DMS153 (cell line): Measurements from ENCODE around the gene CRPPA.
A peak's percentile ranks its signal among the peaks of the same experiment; 100 is the strongest.

ENCODE experiments used
- DNase-seq: peaks from one replicate; lab custom pipeline; 2025; lab: John Stamatoyannopoulos, UW

The CRPPA gene

DNA sequence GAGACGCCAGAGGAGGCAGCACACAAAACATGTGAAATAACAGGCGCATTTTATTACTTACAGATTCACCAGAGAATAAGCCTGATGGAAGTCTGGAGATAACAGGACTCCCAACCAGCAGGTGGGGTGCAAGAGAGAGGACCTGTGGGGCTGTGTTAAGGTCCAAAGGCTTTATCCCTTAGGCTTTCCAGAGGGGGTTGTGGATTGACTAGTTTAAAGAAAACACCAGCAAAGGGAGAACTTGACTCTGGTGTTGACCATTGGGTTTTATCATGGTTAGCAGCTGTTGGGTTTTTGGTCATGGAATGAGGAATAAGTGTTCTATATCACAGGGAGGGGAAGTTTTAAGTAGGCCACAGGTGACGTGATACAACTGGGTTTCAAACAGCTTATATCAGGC lies 1.6 kb upstream of the CRPPA start:
- DNase-seq, result no peak

DNA sequence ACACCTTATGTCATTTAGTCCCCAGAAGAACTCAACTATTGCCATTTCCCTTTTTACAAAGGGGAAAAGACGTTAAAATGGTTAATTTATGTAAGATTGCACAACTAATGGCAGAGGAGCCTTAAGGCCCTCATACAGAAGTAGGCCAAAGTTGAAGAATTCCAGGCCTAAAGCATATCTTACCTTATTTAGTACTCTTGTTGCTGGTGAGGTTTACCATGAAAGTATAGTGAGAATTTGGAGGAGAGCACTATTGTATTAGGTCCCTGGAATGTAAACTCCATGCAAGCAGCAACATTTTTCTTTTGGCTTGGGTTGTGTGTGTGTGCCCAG lies 731 bp upstream of the CRPPA start:
- DNase-seq, result no peak

DNA sequence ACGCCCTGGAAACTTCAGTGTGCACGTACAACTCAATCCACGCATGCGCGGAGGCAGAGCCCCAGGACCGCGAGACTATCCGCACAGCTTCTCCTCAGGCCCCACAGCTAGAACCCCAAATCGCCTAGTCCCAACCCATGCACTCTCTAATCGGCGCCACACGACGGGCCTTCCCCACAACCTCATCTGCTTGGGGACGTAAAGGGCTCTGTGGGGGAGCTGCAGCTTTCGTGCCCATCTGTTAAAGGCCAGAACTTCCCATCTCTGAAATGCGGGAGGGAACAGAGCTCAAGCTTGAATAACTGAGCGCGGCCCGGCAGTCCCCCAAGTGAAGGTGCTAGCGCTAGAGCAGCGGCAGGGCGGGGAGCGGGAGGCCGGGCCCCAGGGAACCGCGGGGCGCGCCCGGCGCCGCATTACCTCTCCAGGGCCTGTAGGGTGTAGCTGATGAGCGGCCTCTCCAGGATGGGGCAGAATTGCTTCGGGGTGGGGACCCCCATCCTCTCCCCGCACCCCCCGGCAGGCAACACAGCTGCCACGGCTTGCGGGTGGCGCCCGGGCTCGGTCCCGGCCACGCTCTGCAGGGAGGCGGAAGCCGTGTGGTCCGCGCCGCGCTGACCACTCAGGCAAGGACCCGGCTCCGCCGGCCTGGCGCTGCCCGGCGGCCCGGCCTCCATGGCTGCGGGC lies 547 bp downstream of the CRPPA start:
- DNase-seq, result peak; percentile 88

DNA sequence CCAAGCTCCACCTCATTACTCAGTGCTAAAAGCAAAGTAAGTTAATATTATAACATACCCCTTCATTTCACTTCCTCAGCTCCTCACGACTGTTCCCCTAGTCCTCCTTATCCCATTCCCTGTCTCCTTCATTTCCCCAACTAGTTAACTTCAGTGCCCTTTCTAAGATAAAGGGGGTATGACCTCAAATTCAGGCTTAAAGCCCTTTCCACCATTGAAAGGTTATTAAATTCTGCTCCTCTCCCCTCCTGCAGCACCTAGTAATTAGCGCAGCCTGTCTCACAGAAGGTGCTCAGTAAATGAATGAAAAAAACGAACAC lies 1.0 kb downstream of the CRPPA start:
- DNase-seq, result no peak

DNA sequence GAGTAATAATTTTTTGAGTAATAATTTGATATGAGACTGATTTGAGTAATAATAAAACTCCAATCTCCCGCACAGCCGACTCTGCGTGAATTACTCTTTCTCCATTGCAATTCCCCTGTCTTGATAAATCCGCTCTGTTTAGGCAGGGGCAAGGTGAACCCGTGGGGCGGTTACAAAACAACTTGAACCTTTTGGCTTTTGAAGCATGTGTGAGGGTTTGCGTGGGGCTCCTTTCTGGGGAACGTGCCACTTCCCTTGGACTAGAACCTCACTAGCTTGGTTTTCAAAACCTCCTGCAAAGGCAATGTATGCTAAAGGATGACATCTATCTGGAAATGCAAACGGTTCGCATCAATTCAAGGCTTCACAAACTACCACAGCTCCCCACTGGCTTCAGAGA lies 1.5 kb downstream of the CRPPA start:
- no peak for DNase-seq

DNA sequence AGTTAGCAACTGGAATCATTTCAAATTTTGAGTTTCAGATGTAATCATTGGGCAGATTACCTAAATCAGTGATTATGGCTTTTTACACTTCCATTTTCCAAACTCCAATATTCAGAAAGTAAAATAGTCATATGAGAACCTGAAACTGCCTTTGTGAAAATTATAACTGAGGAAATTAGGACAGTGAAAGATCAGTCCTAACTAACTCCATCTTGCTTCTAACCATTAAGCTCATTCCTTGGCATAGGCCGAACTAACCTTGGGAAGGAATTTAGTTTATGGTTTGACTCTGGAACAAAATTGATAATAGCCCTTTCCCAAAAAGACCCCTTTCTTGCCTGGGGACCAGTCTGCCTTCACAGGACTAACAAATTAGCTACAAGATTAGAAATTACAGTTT lies 2.2 kb downstream of the CRPPA start:
- no peak for DNase-seq

DNA sequence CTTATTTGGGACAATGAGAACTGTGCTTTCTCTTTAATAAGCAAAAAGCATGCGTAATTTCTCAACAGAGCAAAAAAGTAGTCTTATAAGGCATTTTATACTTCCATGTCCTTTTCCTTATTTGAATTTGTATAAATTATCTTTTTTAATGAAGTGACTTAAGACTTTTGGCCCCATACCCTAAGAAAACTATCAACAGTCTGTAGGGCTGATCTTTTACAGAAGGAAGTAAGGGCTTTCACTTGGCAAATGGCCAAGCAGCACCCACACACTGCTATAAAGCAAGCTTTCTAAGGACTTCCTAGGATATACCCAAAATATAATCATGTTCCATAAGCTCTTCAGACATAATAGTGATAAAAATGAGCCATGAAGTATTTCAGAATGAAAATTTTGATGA lies 3.4 kb downstream of the CRPPA start:
- no peak for DNase-seq

DNA sequence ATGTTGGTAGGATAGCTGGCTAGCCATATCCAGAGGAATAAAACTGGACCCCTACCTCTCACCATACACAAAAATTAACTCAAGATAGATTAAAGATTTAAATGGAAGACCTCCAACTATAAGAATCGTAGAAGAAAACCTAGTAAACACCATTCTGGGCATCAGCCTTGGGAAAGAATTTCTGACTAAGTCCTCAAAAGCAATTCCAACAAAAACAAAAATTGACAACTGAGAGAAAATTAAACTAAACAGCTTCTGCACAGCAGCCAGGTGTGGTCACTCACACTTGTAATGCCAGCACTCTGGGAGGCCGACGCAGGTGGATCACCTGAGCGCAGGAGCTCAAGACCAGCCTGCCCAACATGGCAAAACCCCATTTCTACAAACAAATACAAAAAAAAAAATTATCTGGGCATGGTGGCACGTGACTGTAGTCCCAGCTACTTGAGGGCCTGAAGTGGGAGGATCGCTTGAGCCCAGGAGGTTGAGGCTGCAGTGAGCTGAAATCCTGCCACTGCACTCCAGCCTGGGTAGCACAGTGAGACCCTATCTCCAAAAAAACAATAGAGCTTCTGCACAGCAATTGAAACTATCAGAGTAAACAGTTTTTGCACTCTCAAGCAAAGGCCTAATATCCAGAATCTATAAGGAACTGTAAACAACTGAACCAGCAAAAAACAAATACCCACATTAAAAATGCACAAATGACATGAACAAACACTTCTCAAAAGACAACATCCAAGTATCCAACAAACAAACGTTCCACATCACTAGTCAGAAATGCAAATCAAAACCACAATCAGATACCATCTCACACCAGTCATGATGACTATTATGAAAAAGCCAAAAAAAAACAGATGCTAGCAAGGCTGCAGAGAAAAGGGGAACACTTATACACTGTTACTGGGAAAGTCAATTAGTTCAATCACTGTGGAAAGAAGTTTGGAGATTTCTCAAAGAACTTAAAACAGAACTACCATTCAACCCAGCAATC lies 4.8 kb downstream of the CRPPA start:
- DNase-seq, result no peak

DNA sequence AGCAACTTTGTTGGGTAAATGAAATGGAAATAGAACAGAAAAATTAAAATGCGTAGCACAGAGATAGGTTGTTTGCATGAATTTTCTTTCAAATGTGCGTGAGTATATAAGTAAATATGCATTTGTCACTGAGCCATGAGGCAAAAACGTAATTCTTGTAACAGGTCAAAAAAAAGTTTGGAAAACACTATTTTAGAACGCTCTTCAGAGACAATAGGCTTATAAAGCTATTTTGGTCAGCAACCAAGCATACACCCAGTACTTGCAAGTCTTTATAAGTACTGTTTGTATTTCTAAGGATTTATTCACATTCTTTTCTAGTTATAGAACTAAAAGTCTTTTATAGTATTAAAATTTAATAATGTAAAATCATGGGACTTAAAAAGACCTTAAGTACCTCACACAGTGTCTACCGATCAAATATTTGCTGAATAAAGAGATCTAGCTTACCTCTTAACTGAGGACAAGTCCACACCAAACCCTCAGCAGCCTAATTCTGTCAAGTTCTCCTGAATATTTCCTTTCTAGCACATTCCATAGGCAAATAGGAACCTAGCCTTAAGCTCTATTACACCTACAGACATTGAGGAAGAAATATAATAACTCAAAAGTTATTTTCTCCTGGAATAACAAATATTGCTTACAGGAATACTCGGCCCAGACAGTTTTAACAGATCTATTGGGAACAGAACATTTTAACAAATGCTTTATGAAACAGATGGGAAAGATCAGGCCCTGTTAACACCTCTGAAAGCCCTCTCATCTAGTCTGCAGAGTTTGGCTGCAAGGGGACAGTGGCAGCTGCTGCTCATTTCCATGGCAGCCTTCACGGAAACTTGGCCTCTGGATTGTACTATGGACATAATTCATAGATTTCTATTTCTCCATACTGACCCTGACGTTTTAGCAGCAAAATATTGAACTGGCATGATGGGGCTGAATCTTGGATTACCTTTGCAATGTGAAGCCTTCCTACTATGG lies 8.8 kb downstream of the CRPPA start:
- no peak for DNase-seq

DNA sequence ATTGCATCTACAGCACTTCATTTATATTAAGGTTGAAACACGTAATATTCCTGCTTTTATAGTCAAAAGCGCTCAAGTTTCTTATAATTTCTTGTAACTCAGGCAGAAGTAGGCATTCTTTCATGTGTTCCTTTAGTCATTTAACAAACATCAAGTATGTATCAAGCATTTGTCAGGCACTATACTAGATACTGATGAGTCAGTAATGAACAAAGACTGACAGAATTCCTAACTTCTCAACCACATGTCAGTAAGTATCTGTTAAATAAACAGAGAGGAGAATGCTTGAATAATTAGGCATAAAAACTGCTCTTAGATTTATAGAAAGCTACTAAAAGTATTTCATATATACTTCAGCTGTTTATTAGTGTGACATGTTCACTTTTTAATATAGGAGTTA lies 9.9 kb downstream of the CRPPA start:
- no peak for DNase-seq

DNA sequence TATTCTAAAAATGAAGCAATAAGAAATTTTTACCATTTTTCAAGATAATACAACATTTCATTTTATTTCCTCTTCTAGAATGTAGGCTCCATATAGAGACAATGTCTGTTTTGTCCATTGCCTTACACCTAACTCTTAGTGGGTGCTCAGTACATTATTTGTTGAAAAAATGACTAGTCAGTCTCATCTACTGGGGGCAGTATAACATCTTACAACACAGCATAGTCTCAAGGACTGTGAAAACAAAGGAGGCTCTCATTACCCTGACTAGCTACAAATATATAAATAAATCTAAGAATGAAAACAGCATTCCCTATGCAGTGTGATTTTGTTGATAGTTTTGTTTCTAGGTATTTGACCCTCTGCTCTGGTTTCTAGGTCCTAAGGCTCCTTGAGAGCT lies 11.6 kb downstream of the CRPPA start:
- no peak for DNase-seq

DNA sequence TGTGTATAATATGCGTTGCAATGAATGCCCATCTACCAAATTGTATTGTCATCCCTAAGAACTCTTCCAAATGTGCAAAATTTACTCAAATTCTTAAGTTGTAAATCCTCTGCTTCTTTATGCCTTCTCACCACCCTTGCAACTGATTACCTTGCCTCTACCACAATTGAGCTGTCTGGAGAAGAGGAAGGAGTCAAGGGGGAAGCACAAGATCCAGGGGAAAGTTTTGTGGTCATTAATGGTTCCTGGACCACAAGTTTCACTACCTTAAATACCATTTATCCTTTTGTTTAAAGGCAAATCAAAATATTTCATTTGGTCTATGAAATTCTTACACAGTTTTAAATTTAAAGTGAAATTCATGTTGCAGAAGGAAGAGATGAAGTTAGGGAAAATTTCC lies 16.7 kb downstream of the CRPPA start:
- no peak for DNase-seq

DNA sequence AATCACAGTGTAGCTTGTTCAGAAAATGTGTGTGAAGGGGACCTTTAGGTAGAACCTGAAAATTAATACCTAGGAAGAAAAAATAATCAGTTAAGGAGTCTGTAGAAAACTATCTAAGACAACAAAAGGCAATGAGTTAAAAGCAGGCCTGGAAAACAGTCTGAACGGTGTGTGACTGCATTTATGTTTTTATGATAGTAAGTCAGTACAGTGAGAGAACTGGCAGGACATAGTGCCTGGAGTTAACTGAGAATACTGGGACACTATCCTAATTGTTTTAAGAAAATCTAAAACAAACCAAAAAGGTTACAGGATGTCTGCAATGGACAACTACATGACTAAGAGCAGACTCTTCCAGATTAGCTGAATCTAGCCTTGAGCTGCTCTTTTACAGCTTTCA lies 17.9 kb downstream of the CRPPA start:
- no peak for DNase-seq

DNA sequence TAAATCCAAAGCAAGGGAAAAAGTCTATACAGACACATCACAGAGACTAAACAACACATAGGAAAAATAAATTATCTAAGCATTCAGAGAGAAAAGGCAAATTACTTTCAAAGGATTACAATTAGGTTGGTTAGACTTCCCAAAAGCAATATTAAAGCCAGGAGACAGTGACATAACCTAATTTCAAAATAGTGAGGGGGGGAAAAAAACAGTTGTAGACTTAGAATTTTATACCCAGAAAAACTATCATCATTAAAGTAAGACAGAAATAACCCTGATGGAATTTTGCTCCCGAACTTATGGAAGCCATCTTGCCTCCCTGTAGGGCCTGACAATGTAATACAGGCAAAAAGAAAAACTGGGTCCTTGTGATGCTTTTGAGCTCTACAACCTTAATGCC lies 18.4 kb downstream of the CRPPA start:
- DNase-seq, result no peak

DNA sequence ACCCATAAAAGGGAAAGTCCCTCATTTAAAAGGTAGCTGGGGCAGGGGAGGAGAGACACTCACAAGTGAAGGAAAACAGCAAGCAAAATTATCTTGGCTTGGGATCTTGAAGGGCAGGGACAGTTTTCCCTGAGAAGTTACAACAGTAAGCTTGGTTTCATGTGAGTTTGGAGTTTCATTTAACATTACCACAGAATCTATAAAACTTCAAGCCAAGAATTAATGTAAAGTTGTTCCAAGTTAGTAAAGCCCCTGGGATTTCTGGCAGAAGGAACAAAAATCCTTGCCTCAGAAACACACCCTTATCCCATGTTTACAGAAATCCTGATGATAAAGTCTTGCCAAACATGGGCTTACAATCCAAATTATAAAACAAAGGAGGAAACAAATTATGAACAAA lies 19.2 kb downstream of the CRPPA start:
- no peak for DNase-seq

DNA sequence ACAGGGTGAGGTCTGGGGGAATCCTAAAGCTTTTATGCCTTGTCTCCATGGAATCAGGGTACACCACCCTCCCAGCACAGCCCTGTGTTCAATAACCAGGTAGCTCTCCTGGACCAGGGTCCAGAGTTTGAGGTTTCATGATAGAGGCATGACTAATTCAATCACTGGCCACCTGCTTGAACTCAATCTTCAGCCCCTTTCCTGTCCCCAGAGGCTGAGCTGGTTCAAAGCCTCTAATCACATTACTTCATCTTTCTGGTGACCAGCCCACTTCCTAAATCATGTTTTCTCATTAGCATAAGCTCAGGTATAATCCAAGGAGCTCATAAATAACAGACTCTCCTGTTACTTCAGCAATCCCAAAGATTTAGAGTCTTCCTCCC lies 20.5 kb downstream of the CRPPA start:
- no peak for DNase-seq

DNA sequence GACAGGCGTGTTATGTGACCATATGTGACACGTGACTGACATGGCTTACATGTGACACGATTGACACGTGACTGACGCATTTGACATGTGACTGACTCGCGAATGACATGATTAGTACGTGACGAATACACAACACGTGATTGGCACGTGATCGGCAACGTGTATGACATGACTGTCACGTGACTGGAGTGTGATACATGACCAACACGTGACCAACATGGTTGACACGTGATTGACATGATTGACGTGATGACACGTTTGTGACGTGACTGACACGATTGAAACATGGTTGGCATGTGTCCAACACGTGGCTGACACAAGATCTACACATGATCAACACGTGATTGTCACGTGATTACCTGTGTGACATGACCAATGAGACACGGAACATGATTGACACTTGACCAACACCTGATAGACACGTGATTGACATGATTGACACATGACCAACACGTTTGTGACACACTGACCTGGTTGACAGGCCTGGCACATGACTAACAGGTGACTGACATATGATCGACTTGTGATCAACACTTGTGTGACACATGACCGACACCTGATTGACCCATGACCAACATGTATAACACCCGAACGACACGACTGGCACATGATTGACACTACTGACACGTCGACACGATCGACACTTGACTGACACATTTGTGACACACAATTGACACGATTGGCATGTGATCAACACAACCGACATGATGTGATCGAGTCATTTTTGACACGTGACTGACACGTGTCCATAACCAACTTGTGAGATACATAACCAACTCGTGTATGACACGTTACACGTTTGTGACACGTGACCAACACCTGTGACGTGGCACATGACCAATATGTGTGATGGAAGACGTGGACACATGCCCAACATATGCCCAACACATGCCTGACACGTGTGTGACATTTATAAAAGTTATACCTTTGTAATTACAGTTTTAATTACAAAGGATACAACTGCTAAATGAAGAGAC lies 21.1 kb downstream of the CRPPA start:
- no peak for DNase-seq

DNA sequence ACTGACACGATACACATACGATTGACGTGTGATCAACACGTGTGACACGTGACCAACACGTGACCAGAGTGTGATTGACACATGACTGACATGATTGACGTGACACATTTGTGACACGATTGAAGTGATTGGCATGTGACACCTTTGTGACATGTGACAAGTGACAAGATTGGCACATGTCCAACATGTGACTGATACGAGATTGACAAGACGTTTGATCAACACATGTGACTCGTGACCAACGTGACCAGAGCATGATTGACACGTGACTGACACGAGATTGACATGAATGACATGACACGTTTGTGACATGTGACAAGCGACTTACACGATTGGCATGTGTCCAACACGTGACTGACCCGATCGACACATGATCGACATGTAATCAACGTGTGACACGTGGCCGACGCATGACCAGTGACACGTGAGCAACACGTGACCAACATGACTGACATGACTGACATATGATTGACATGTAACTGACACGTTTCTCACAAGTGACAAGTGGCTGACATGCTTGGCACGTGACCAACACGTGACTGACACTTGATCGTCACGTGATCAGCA lies 22.0 kb downstream of the CRPPA start:
- DNase-seq, result no peak

DNA sequence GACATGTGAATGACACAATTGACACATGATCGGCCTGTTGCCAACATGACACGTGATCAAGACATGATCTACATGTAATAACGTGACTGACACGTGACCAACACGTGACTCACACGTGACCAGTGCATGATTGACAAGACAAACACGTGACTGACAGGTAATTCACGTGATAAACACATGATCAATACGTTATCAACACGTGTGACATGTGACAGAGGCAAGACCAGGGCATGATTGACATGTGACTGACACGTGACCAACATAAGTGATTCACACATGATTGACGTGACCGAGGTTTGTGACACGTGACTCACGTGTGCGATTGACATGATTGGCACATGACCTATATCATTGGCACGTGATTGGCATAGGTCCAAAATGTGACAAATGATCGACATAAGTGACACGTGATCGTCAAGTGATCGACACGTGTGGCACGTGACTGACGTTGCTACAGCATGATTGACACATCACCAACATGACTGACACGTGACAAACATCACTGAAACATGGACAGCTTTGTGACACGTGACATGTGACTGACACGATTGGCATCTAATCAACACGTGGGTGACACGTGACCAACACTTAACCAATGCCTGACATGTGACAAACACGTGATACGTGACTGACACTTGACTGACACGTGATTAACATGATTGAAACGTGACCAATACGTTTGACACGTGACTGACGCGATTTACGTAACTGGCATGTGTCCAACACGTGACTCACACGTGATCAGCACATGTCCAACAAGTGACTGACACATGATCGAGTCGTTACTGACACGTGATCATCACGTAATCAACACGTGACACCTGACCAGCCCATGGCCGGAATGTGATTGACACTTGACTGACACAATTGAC lies 23.0 kb downstream of the CRPPA start:
- DNase-seq, result no peak

DNA sequence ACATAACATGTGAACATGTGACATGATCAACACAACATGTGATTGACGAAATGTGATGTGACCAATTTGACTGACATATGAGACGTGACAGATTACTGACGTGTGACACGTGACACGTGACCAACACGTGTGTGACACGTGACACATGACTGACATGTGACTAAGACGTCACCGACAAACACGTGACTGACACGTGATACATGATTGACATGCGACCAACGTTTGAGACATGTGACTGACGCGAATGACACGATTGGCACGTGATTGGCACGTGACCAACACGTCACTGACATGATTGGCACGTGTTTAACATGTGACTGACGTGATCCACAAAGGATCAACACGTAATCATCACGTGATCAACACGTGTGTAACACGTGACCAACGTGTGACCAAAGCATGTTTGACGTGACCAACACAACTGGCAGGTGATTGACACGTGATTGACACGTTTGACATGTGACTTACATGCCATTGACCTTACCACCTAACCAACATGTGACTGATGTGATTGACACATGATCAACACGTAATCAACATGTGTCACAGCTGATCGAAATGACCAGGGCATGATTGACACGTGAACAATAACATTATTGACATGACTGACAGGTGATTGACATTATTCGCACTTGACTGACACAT lies 23.7 kb downstream of the CRPPA start:
- DNase-seq, result no peak
